ENCODE data around the gene CPNE4. TPM values are rescaled to one million over a fixed set of nuclear protein-coding genes. Genes with fewer than 3 reads are reported as not detected.
"Not testable (repeated sequence)": the region's sequence is repeated elsewhere in the genome, so short reads cannot be mapped to it uniquely, and the experiment has no call there.

Gene CPNE4
- total RNA-seq: 0.20 TPM

DNA sequence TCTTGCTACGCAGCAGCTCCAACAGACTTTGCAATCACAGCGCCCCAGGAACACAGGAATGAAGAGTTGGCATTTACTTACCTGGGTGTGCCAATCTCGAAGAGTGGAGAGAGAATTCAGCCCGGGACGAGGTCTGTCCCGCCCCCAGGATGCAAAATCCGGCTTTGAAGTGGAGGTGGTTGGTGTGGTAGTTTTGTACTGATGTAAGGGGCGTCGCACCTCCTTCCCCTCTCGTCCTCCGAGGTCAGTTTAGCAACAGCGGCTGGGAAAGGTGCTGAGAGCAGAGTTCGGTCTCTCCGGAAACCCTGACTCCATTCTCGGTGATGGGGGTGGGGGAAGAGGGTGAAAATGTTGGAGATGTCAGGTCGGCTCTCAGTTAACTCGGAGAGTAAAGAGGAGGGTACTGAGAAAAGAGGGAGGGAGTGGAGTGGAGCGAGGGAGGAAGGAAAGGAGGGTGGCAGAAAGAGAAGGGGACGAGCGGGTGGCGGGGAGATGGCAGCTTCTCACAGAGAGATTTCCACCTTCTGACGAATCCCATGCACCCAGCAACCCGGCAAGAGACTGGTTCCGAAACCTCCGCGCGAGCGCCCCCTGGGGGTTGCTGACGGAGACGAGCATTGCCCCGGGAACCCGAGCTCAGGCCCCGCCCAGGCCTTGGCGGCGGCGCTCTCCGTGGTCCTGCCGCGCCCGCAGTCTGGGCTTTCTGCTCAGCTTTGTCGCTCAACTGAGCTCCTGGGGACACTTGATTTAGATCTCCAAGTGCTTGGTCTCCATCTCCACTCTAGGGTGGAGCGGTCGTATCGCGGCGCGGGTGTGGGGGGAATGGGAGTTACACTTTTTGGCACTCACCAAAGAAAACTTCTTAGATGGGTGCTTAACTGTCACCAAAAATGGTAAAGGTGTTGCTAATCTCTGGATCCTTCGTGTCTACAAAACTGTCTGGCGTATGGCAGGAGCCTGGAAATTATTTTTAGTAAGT is at the start of gene CPNE4:
Gene CPNE4 (minus strand): TSS at position 529 of the 979 bp plus-strand sequence.
- DNase-seq (ENCODE audit: low spot score): peak; percentile 70

DNA sequence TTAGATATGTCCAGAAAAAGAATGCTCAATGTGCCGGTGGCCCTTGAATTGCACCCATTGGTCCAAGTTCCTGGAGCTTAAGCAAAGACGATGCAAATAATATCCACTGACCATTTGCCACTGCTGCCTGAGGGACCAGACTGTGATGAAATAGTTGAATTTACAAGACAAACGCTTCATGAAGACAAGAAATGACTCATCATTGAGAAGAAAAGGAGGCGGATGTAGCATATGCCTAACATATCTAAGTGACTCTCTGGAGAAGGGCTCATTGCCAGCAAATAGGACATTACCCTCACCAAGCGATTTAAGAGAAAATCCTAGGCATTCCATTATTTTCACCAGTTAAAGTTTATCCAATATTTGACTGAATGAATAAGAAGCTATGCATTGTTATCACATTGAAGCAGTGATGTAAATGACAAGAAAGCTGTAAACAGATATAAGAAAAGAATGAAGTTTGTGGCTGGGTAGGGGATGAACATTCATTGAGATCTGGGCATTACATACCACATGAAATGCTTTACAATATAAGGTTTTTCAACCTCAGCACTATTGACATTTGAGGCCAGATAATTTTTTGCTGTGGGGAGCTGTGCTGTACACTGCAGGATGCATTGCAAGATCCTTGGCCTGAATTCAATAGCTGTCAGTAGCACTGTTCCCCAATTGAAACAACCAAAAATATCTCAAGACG is 48.9 kb upstream of the CPNE4 start:
- no peak for DNase-seq (ENCODE audit: low spot score)

- no peak for DNase-seq (ENCODE audit: low spot score)
Measured at GRCh38 chr3:132083159-132083558, 48.3 kb upstream of the CPNE4 start.

- DNase-seq (ENCODE audit: low spot score): no peak
Measured at GRCh38 chr3:132079147-132079546, 44.3 kb upstream of the CPNE4 start.

DNA sequence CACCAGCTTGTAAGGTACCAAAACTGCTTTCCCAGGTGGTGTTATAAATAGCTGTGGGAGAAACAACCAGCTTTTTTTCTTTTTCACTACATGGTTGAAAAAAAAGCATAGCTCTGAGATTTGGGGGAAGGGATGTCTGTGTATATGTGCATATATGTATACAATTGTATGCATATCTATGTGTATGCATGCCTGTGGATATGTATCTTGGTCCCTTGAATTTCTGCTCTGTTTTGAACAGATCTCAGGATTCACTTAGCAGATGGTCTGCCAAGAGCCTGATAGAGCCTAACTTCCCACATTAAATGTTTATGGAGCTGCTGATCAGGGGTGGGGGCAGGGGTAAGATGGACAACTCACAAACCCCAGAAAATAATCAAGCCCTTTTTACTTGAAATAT is 39.0 kb upstream of the CPNE4 start:
- no peak for DNase-seq (ENCODE audit: low spot score)

DNA sequence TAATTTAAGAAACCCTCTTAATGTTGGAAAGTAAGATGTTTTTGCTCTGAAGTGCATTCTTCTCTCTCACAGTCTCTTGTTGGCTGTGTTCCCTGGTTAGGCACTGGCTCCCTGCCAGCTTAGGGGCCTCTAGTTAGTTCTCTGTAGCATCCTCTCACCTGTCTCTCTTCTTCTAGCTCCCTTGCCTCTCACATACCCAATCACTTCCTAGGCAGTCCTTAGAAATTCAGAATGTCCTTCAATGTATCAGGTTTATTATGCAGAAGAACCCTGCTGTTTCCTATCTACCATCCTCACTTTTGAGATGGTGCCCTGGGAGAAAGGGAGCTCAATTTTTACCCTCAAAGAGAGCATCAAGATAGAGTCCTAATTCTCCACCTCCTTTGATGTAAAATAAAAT is 36.2 kb upstream of the CPNE4 start:
- no peak for DNase-seq (ENCODE audit: low spot score)

DNA sequence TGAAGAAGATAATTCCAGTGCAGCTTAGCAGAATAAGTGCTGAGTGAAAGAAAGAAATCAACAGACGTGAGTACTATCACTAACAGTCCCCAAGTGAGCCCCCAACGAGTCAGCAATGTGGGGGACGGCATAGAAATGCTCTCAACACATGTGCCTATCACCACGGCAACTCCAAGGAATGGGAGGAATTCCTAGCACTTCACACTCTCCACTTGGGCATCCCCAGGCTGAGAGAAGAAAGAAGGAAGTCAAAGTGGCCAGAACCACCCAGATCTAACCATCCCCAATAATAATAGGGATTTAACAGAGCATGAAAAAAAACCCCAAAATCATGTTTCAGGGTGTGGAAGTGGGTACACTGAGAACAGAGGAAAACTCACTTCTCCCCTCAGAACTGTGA is 29.3 kb upstream of the CPNE4 start:
- no peak for DNase-seq (ENCODE audit: low spot score)

GRCh38 chr3:132062535-132062934 is 27.7 kb upstream of the CPNE4 start:
- DNase-seq (ENCODE audit: low spot score): no peak

- no peak for DNase-seq (ENCODE audit: low spot score)
Measured at GRCh38 chr3:132055872-132056271, 21.1 kb upstream of the CPNE4 start.

GRCh38 chr3:132047209-132047608 is 12.4 kb upstream of the CPNE4 start:
- no peak for DNase-seq (ENCODE audit: low spot score)

DNA sequence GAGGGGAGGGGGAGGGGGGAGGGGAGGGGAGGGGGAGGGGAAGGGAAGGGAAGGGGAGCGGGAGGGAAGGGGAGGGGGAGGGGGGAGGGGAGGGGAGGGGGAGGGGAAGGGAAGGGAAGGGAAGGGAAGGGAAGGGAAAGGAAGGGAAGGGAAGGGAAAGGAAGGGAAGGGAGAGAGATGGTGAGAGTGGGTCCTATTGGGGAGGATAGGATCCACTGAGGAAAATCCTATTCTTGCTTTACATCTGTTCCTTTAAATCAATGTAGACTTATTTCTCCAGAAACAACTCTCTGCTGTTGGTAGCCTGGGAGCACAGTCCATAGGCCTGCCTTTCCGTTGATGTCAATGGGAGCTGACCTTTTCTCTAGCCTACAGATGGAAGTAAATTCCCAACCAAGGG is 10.1 kb upstream of the CPNE4 start:
- not testable (repeated sequence) for DNase-seq (ENCODE audit: low spot score)

DNA sequence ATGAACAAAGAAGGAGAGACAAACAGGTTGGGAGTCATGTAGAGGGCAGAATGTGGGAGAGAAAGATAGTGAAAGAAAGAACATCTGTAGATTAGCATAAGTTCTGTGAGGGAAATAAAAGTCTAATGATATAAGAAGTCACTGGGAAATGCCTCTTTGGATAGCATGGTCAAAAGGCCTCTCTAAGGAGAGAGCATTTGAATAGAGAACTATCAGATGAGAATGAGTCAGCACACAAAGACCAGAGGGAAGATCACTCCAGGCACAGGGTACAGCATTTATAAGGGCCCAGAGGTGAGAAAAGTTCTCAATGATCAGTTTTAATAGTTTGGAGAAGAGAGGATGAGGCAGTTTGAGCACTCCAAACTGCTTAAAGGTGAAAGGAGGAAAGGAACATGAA is 7.9 kb upstream of the CPNE4 start:
- DNase-seq (ENCODE audit: low spot score): no peak

GRCh38 chr3:132038198-132038825 is 3.5 kb upstream of the CPNE4 start:
- no peak for DNase-seq (ENCODE audit: low spot score)

DNA sequence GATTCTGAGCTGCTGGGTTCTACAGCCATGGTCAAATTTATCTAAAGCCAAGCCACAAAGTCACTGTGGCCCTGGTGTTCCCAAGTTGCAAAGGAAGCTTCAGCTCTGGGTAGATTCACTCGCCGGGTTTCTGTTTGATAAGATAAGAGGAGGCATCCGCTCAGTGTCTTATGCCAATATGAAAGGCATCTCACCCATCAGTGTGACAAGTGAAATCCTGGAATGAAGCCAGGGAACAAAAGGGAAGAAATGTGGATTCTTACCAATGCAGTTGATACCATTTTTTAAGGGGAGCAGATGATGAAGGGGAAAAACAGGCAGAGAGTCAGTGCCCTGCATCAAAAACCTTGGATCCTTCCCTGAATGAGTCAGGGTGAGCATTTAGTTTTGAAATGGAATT is 2.8 kb upstream of the CPNE4 start:
- DNase-seq (ENCODE audit: low spot score): no peak

DNA sequence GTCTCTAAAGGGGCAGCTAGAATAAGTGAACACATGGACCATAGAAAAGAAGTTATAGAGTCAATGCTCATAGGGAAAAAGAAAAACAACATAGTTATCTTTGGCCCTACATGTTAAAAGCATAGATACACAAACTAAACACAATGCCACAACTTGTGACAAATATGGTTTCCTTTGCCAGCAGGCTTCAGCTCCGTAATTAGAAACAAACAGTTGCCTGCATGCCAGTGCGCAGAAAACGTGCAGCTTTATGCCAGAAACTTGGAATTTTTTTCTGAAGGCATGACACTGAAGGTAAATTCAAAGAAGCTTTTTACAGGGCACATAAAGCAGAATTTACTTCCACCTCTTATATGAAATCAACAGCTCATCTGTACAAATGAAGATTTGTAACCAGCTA is 2.2 kb upstream of the CPNE4 start:
- no peak for DNase-seq (ENCODE audit: low spot score)

GRCh38 chr3:132034097-132034485 is 723 bp downstream of the CPNE4 start:
- DNase-seq (ENCODE audit: low spot score): no peak

DNA sequence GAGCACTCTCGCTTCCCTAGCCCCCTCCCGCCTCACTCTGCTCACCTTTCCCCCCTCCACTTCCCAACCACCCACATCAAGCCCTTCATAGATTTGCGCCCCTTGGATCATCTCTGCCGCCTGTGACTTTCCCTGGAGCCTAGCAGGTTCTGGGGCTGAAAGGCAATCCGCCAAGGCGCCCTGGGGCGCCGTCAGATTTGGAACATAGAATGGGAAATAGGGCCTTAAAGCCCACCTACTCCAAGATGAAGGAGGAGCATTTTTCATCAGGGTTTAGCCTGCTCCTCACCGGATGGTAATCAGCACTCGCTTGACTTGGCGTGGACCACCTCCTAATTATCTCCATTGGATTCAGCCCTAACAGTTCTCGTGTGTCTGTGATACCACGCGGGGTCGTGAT is 1.3 kb downstream of the CPNE4 start:
- no peak for DNase-seq (ENCODE audit: low spot score)

DNA sequence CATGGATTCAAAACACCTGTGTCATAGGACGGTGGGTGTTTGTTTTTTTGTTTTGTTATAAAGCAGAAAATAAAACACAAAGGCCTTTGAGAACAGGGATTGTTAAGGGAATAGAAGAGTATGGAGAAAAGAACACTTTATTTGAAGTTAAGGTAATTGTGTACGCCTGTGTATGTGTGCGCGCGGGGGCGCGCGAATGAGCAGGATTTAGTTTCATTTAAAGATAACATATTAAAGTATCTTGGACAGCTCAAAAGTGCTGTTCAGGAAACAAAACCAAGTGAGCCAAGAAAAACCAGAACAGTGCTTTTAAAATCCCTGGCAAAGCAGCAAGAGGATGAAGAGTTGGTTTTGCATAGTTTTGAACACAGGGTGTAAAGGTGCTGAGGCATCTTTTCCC is 1.9 kb downstream of the CPNE4 start:
- no peak for DNase-seq (ENCODE audit: low spot score)

DNA sequence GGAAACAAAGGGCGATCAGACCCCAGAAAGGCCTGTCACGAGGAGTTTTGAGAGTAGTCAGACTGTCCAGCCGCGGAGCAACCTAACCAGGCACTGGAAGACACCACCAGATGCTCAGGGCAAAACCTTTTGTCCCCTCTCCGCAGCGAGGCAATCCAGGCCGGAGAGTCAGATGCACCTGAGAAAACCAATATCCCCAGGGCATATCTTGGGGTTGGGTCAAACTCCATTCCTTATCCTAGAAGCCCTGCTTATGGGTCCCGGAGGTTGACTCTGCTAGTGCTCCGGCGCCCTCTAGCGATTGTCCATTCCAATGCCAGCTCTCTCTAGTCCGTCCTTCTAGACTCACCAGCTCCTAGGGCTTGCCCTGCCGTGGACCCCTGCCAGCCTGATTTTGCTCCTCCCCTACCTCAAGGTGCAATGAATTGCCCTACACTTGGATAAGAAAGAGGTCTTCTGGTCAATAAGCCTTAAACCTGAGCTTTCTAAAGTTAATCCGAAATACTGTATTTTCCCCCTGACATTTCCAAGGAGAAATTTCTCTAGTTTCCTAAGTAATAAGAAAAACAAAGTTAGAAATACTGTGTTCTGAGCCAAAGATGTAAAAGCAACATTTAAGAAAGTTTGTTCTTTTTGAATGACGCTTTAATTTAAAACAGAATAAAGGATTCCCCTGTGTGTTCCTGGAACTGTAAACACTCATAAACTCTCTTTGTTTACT is 5.5 kb downstream of the CPNE4 start:
- DNase-seq (ENCODE audit: low spot score): peak; percentile 70

DNA sequence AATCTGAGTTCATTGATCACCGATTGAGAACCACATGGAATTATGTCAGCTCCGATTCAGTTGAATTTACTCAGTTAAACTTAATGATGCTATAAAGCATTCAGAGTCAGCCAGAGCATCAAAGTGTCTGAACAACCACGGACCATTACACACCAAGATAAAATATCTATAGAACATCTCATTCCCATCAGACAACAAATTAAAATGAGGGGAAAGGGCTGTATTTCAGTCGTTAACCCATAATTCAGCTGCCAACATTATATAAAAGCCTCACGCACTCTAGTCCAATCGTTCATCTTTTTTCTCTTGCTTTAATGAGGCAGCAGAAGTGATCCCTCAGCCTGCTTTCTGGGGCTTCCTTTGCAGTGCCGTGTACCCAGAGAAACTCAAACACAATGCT is 11.9 kb downstream of the CPNE4 start:
- DNase-seq (ENCODE audit: low spot score): no peak

DNA sequence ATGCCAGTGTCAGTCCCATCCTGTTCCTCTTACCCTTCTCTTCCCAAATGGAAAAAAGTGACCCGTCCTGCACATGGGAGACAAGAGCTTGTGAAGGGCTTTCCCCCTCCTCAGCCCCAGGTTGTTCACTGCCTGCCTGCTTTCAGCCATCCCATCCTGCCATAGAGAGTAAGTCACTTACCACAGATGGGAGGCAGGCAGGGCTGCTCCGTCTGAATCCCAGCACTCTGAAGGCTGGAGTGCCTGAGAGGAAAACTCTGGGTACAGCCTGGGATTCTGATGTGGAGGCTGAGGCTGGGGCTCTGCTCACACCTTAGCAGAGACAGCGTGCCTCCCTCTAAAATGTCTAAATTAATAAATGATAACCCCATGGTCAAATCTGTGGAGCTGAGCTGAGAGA is 14.8 kb downstream of the CPNE4 start:
- DNase-seq (ENCODE audit: low spot score): no peak

GRCh38 chr3:132017137-132017536 is 17.7 kb downstream of the CPNE4 start:
- no peak for DNase-seq (ENCODE audit: low spot score)

Data from mucosa of gallbladder (tissue), 1 donor.